22Rv1 (cell line): ENCODE measurements around the gene IFITM10.

Experiments
- CTCF ChIP-seq: fragments of 450-650 bp; IDR thresholded peaks from 2 replicates; pipeline ENCODE4 v1.5.1; 2017; ENCODE audit warnings: mild to moderate bottlenecking
- ZFX ChIP-seq: fragments of 450-650 bp; IDR thresholded peaks from 2 replicates; pipeline ENCODE4 v1.6.1; 2017; ENCODE audit warnings: antibody characterized with exemption, borderline replicate concordance

- TF ChIP-seq CTCF (no peak), ZFX (no peak)
Measured at GRCh38 chr11:1690167-1691025, 60.0 kb downstream of the IFITM10 start.
